Measurements from ENCODE around the gene HRAS. TPM values are rescaled to one million over a fixed set of nuclear protein-coding genes. Genes with fewer than 3 reads are reported as not detected.

Gene HRAS
- total RNA-seq, 1 donor from 2014 or later, result 43.9 TPM

DNA sequence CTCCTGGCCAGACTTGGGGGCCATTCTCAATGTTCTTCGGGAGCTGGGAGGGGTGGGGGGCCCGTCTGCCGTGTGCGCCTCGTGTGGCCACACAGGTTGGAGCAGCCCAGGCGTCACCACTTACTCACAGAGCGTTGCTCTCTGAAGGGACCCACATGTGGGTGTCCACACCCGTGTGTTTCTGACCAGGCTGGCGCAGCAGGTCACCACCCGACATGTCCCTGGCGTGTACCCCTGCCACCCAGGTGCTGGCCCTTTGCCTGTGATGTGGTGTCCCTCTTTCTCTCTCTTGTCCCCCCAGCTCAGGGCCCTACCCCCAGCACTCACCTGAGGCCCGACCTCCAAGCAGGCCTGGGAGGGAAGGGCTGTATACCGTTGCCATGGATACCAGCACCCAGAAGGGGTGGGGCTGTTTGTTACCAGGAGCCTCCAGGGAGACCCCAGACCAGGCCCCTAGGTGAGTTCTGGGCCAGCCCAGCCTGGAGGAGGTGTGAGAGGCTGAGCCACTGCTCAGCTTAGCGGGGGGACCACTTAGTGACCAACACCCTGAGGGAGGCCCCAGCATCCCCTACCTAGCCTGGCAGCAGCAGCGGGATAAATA is 23.7 kb upstream of the HRAS start:
- intact Hi-C loops (cut with micrococcal nuclease), result no loop called here
- DNase-seq (no peak), ATAC-seq (ENCODE audit: low read depth) (no peak)
- Mint-ChIP-seq H3K27ac (no peak overlapping the region), H3K4me3 (no peak overlapping the region), H3K36me3 (ENCODE audit: low read depth) (peaks cover 5% of the 10 kb centered on the region), H3K27me3 (no peaks in the 10 kb centered on the region), H3K9me3 (no peaks in the 10 kb centered on the region), H3K4me1 (peaks cover 17% of the 10 kb centered on the region)
- POLR2A ChIA-PET, result interaction anchor here (1.2 to 4.8 kb wide), 4 partner anchors 17 to 167 kb away, joined by 3 to 26 read pairs (median 11); partner anchors contain the start of genes LRRC56 and PHRF1
- CTCF ChIA-PET, result no interaction called here
- TF ChIP-seq, protein P1, sequence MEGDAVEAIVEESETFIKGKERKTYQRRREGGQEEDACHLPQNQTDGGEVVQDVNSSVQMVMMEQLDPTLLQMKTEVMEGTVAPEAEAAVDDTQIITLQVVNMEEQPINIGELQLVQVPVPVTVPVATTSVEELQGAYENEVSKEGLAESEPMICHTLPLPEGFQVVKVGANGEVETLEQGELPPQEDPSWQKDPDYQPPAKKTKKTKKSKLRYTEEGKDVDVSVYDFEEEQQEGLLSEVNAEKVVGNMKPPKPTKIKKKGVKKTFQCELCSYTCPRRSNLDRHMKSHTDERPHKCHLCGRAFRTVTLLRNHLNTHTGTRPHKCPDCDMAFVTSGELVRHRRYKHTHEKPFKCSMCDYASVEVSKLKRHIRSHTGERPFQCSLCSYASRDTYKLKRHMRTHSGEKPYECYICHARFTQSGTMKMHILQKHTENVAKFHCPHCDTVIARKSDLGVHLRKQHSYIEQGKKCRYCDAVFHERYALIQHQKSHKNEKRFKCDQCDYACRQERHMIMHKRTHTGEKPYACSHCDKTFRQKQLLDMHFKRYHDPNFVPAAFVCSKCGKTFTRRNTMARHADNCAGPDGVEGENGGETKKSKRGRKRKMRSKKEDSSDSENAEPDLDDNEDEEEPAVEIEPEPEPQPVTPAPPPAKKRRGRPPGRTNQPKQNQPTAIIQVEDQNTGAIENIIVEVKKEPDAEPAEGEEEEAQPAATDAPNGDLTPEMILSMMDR (IDR thresholded peaks at IDR 0.05), result no peak

DNA sequence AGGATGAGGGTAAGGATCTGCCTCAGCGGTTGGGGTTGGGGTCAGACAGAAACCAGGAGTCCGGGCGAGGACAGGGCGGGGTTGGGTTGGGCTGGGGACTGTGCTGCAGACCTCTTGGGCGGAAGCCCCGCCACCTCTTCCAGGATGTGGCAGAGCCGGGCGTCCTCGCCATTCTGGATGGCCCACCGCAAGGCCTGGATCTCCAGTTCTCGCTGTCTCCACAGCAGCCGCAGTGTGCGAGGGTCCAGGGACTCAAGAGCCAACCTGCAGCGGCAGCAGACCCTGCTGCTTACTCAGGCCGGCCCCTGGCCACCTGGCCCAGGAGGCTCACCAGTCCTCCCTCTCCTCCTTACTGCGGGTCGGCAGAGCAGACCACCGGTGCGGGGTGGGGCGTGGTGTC is 23.1 kb upstream of the HRAS start:
- Mint-ChIP-seq H3K4me3 (no peak overlapping the region), H3K36me3 (ENCODE audit: low read depth) (peaks cover 2% of the 10 kb centered on the region), H3K27ac (no peak overlapping the region), H3K9me3 (no peaks in the 10 kb centered on the region), H3K27me3 (no peaks in the 10 kb centered on the region), H3K4me1 (peaks cover 17% of the 10 kb centered on the region)
- no peak for ATAC-seq (ENCODE audit: low read depth)
- DNase-seq, result no peak
- CTCF ChIA-PET, result no interaction called here
- POLR2A ChIA-PET, result no interaction called here
- intact Hi-C loops (cut with micrococcal nuclease), result no loop called here
- TF ChIP-seq, protein P1 (IDR thresholded peaks at IDR 0.05), result no peak

- TF ChIP-seq, protein P1 (IDR thresholded peaks at IDR 0.05), result no peak
- Mint-ChIP-seq H3K4me3 (peak overlapping the region; percentile 24), H3K9me3 (no peaks in the 10 kb centered on the region), H3K36me3 (ENCODE audit: low read depth) (no peaks in the 10 kb centered on the region), H3K27me3 (no peaks in the 10 kb centered on the region), H3K4me1 (peaks cover 17% of the 10 kb centered on the region), H3K27ac (no peak overlapping the region)
- ChIA-PET CTCF (no interaction called here), POLR2A (interaction anchor here (0.6 to 3.4 kb wide), 4 partner anchors 18 to 183 kb away, joined by 4 to 22 read pairs (median 8); partner anchors contain the start of genes DEAF1, IRF7, PHRF1 and TMEM80)
- DNase-seq (no peak), ATAC-seq (ENCODE audit: low read depth) (no peak)
- intact Hi-C loops (cut with micrococcal nuclease), result no loop called here
Measured at GRCh38 chr11:557328-558132, 22.2 kb upstream of the HRAS start.

- TF ChIP-seq, protein P1 (IDR thresholded peaks at IDR 0.05), result no peak
- no peak overlapping the region for H3K27ac Mint-ChIP-seq
- H3K36me3 Mint-ChIP-seq (ENCODE audit: low read depth), result no peaks in the 10 kb centered on the region
- ChIA-PET POLR2A (interaction anchor here (0.6 to 3.4 kb wide), 7 partner anchors 9 to 169 kb away, joined by 3 to 22 read pairs (median 9); partner anchors contain the start of genes DEAF1, HRAS, IRF7 and LRRC56), CTCF (interaction anchor here (0.9 to 1.2 kb wide), 2 partner anchors 21 to 166 kb away, joined by 3 read pairs; no protein-coding TSS in a partner anchor)
- DNase-seq (no peak), ATAC-seq (ENCODE audit: low read depth) (no peak)
- H3K4me3 Mint-ChIP-seq, result peak overlapping the region; percentile 53
- H3K4me1 Mint-ChIP-seq, result peaks cover 16% of the 10 kb centered on the region
- no peaks in the 10 kb centered on the region for H3K27me3 Mint-ChIP-seq
- intact Hi-C loops (cut with micrococcal nuclease), result no loop called here
- no peaks in the 10 kb centered on the region for H3K9me3 Mint-ChIP-seq
Measured at GRCh38 chr11:556662-557256, 21.4 kb upstream of the HRAS start.
